ENCODE data around the gene SOX15.

Gene SOX15

GRCh38 chr17:7558544-7559319, 31.2 kb downstream of the SOX15 start, which contains the start of gene TNFSF13:
TSS of gene TNFSF13 (plus strand) at chr17:7558750. CDS start at chr17:7559040, 290 bp downstream.
- H3K27me3 Mint-ChIP-seq, result no peaks in the 10 kb centered on the region
- no peaks in the 10 kb centered on the region for H3K9me3 Mint-ChIP-seq
- H3K36me3 Mint-ChIP-seq, result peaks cover 6% of the 10 kb centered on the region
- H3K4me1 Mint-ChIP-seq, result peaks cover 75% of the 10 kb centered on the region
- no peak for ATAC-seq
- peak within 1 kb of the TSS; percentile 85 for H3K4me3 Mint-ChIP-seq
- peak within 1 kb of the TSS; percentile 98 for H3K27ac Mint-ChIP-seq

- H3K4me3 Mint-ChIP-seq, result peak overlapping the region; percentile 85
- H3K36me3 Mint-ChIP-seq, result peaks cover 9% of the 10 kb centered on the region
- peaks cover 80% of the 10 kb centered on the region for H3K4me1 Mint-ChIP-seq
- H3K27ac Mint-ChIP-seq, result peak overlapping the region; percentile 98
- ATAC-seq, result peak; percentile 70
- H3K27me3 Mint-ChIP-seq, result no peaks in the 10 kb centered on the region
- no peaks in the 10 kb centered on the region for H3K9me3 Mint-ChIP-seq
Measured at GRCh38 chr17:7557775-7558543, 31.9 kb downstream of the SOX15 start.

GRCh38 chr17:7557147-7557764, 32.6 kb downstream of the SOX15 start:
- Mint-ChIP-seq H3K36me3 (peaks cover 4% of the 10 kb centered on the region), H3K4me3 (no peak overlapping the region), H3K4me1 (peaks cover 78% of the 10 kb centered on the region)

GRCh38 chr17:7556627-7557026, 33.3 kb downstream of the SOX15 start:
- Mint-ChIP-seq H3K27me3 (no peaks in the 10 kb centered on the region), H3K9me3 (no peaks in the 10 kb centered on the region), H3K4me1 (peaks cover 84% of the 10 kb centered on the region), H3K36me3 (peaks cover 4% of the 10 kb centered on the region), H3K27ac (peak overlapping the region; percentile 44), H3K4me3 (no peak overlapping the region)
- ATAC-seq, result no peak

More at GRCh38 chr17:7557147-7557764, 32.6 kb downstream of the SOX15 start:
- Mint-ChIP-seq H3K9me3 (no peaks in the 10 kb centered on the region), H3K27ac (peak overlapping the region; percentile 98), H3K27me3 (no peaks in the 10 kb centered on the region)
- ATAC-seq, result no peak

DNA sequence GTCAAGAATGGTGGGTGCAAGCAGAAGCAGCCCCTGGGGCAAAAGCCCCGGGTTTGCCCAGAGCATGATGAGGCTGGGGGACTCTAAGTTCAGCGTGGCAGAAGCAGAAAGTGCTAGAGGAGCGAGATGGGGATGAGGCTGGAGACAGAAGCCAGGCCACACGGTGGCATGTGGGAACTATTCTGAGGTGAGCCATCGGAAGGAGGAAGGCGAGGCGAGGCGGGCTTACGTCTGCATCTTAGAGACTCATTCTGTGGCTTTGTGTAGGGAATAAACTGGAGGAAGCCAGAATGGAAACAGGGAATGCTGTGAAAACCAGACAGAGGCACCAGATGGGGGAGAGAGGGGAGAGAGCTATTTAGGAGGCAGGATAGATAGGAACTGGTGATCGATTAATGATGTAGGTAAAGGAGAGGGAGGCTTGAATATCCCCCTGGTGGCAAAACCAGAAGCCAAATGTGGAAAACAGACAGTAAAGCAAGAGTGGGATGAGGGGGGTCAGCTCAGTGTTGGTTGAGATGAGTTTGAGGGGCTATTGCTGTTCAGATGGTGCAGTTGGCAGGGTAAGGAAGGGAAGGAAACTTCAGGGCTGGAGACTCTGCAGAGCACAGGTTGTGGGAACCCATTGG, 34.5 kb downstream of the SOX15 start:
- Mint-ChIP-seq H3K36me3 (peaks cover 4% of the 10 kb centered on the region), H3K9me3 (no peaks in the 10 kb centered on the region), H3K4me3 (no peak overlapping the region), H3K27me3 (no peaks in the 10 kb centered on the region), H3K27ac (peak overlapping the region; percentile 46), H3K4me1 (peaks cover 84% of the 10 kb centered on the region)
- ATAC-seq, result no peak

- peaks cover 78% of the 10 kb centered on the region for H3K4me1 Mint-ChIP-seq
- peak overlapping the region; percentile 82 for H3K27ac Mint-ChIP-seq
- H3K4me3 Mint-ChIP-seq, result no peak overlapping the region
- H3K36me3 Mint-ChIP-seq, result peaks cover 4% of the 10 kb centered on the region
- ATAC-seq, result no peak
- no peaks in the 10 kb centered on the region for H3K27me3 Mint-ChIP-seq
- no peaks in the 10 kb centered on the region for H3K9me3 Mint-ChIP-seq
Measured at GRCh38 chr17:7553356-7553755, 36.5 kb downstream of the SOX15 start.

- Mint-ChIP-seq H3K36me3 (peaks cover 4% of the 10 kb centered on the region), H3K9me3 (no peaks in the 10 kb centered on the region), H3K27ac (peak overlapping the region; percentile 82), H3K27me3 (no peaks in the 10 kb centered on the region), H3K4me3 (peak overlapping the region; percentile 1), H3K4me1 (peaks cover 78% of the 10 kb centered on the region)
- ATAC-seq, result peak; percentile 91
Measured at GRCh38 chr17:7552621-7553051, 37.3 kb downstream of the SOX15 start.

GRCh38 chr17:7551396-7551795, 38.5 kb downstream of the SOX15 start:
- ATAC-seq, result no peak
- H3K27me3 Mint-ChIP-seq, result no peaks in the 10 kb centered on the region
- H3K27ac Mint-ChIP-seq, result peak overlapping the region; percentile 82
- no peaks in the 10 kb centered on the region for H3K9me3 Mint-ChIP-seq
- H3K4me3 Mint-ChIP-seq, result no peak overlapping the region
- peaks cover 4% of the 10 kb centered on the region for H3K36me3 Mint-ChIP-seq
- peaks cover 74% of the 10 kb centered on the region for H3K4me1 Mint-ChIP-seq

DNA sequence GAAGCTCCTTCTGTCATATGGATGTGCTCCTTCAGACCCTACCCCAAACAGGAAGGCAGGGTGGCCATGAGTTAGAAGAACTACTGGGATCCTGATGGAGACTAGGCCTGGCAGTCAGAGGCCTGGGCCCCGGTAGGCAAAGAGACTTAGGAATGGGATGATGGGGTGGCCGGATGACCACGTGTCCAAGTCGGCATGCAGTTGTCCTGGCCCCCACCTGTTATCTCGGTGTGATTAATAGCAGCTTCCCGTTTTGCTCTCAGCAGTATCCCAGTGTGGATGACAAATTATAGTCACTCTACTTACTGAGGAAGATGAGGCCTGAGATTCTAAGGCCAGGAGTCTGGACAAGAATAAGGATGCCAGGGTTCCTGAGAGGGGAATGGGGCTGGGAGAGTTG, 39.5 kb downstream of the SOX15 start:
- no peaks in the 10 kb centered on the region for H3K27me3 Mint-ChIP-seq
- H3K4me3 Mint-ChIP-seq, result no peak overlapping the region
- H3K9me3 Mint-ChIP-seq, result no peaks in the 10 kb centered on the region

DNA sequence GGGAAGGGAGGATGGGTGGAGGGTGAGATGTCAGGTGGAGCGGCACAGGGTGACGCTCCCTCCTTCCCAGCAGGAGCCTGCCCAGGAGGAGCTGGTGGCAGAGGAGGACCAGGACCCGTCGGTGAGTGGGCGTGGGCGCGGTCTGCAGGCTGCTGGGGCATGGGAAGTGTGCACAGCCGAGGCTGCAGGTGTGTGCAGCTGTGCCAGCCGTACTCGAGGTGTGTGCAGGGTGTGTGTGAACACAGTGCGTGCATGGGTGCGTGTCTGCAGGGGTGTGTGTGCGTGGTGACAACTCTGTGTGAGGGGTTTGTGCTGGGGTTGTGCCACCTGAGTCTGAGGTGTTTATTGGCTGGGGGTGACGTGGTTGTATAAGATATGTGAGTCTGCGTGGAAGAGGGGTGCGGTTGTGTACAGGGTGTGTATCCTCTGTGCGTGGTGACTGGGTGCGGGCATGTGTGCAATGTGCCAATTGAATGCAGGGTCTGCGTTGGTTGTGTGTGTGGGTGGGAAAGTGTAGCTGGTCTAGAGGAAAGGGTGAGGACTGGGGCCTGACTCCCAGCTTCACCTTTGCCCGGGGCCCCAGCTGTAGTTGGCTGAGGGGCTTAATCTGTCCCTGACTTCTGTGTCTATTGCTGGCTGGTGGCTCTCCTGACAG, 40.4 kb downstream of the SOX15 start:
- Mint-ChIP-seq H3K27ac (peak overlapping the region; percentile 82), H3K36me3 (peaks cover 4% of the 10 kb centered on the region), H3K9me3 (no peaks in the 10 kb centered on the region), H3K27me3 (no peaks in the 10 kb centered on the region), H3K4me1 (peaks cover 59% of the 10 kb centered on the region), H3K4me3 (peak overlapping the region; percentile 64)
- peak; percentile 64 for ATAC-seq

More for the DNA sequence above, 39.5 kb downstream of the SOX15 start:
- Mint-ChIP-seq H3K4me1 (peaks cover 67% of the 10 kb centered on the region), H3K27ac (peak overlapping the region; percentile 82), H3K36me3 (peaks cover 4% of the 10 kb centered on the region)
- no peak for ATAC-seq

GRCh38 chr17:7548585-7549400, 41.1 kb downstream of the SOX15 start, which contains the start of gene TNFSF12:
TSS of gene TNFSF12 (plus strand) at chr17:7549058. CDS start at chr17:7549154, 96 bp downstream.
- Mint-ChIP-seq H3K4me3 (peak within 1 kb of the TSS; percentile 79), H3K36me3 (peaks cover 4% of the 10 kb centered on the region), H3K9me3 (no peaks in the 10 kb centered on the region), H3K4me1 (peaks cover 56% of the 10 kb centered on the region), H3K27ac (peak within 1 kb of the TSS; percentile 82), H3K27me3 (no peaks in the 10 kb centered on the region)
- ATAC-seq, result peak; percentile 75

DNA sequence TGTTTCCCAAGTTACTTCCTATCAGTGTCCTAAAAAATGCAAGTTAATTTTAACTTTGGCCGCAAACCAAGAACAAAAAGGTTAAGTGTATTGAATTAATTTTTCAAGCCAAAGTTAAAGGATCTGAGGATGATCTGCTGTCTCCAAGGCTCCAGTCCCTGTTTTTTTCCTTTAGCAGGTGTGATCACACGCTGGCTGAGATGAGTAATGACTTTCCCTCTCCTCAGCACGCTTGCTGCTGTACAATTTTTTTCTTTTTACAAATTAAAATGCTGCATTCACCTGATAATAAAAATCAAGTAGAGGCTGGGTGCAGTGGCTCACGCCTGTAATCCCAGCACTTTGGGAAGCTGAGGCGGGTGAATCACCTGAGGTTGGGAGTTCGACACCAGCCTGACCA, 45.0 kb downstream of the SOX15 start:
- peaks cover 22% of the 10 kb centered on the region for H3K4me1 Mint-ChIP-seq
- no peaks in the 10 kb centered on the region for H3K9me3 Mint-ChIP-seq
- no peak overlapping the region for H3K27ac Mint-ChIP-seq
- H3K27me3 Mint-ChIP-seq, result no peaks in the 10 kb centered on the region
- no peak overlapping the region for H3K4me3 Mint-ChIP-seq
- no peak for ATAC-seq
- H3K36me3 Mint-ChIP-seq, result no peaks in the 10 kb centered on the region

GRCh38 chr17:7541074-7541621, 48.7 kb downstream of the SOX15 start:
- no peak overlapping the region for H3K4me3 Mint-ChIP-seq
- H3K9me3 Mint-ChIP-seq, result no peaks in the 10 kb centered on the region
- no peaks in the 10 kb centered on the region for H3K27me3 Mint-ChIP-seq
- ATAC-seq, result no peak
- H3K27ac Mint-ChIP-seq, result no peak overlapping the region
- H3K36me3 Mint-ChIP-seq, result no peaks in the 10 kb centered on the region
- no peaks in the 10 kb centered on the region for H3K4me1 Mint-ChIP-seq

All from stimulated activated memory B cell treated with anti-CD40 and anti-IgM and Interleukin-4, amounts not matched to agents 10 μg/mL and 1 μg/mL and 100 μg/mL, for 72 hours (primary cell).